BE2C (cell line): ENCODE measurements around the gene LYRM4.

Source experiments
- DNase-seq: peaks from one replicate; pipeline ENCODE4 v3.0.0-alpha.2; 2020
- H3K27me3 ChIP-seq: fragments of 250-450 bp; sonication (Bioruptor Pico); 2 replicates; pipeline ENCODE4 v1.5.1; 2020; ENCODE audit warnings: mild to moderate bottlenecking
- H3K36me3 ChIP-seq: fragments of 250-450 bp; sonication (Bioruptor Pico); 2 replicates; pipeline ENCODE4 v1.5.1; 2020; ENCODE audit warnings: mild to moderate bottlenecking
- H3K4me1 ChIP-seq: fragments of 250-450 bp; sonication (Bioruptor Pico); 2 replicates; pipeline ENCODE4 v1.5.1; 2020
- H3K4me3 ChIP-seq: 2 replicates; pipeline ENCODE4 v1.5.1; 2011; ENCODE audit warnings: low read depth, low read length
- H3K9me3 ChIP-seq: fragments of 250-450 bp; sonication (Bioruptor Pico); 2 replicates; pipeline ENCODE4 v1.5.1; 2020
- TF ChIP-seq, protein P1 (sequence below): IDR thresholded peaks from 2 replicates; pipeline ENCODE4 v1.5.1; 2012; ENCODE audit warnings: mild to moderate bottlenecking, low read depth, low read length

Gene LYRM4

DNA sequence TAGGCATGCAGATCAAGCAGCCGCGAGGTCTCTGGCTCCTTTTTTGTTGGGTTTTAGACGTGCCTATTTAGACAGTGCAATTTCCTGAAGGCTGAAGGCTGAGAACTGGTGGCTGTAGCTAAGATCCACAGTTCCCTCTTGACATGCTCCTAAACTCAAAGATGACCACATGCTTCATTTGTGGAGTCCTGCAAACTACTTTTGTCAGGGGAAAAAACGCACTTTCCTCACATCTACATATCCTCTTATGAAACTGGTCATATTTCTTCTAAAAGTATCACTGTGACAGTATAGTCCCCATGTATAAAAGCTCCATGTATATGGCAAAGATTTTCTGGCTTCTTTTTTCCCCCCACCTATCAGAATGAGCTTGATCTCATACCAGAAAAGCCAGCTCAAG is 30.7 kb downstream of the LYRM4 start:
- TF ChIP-seq, protein P1, sequence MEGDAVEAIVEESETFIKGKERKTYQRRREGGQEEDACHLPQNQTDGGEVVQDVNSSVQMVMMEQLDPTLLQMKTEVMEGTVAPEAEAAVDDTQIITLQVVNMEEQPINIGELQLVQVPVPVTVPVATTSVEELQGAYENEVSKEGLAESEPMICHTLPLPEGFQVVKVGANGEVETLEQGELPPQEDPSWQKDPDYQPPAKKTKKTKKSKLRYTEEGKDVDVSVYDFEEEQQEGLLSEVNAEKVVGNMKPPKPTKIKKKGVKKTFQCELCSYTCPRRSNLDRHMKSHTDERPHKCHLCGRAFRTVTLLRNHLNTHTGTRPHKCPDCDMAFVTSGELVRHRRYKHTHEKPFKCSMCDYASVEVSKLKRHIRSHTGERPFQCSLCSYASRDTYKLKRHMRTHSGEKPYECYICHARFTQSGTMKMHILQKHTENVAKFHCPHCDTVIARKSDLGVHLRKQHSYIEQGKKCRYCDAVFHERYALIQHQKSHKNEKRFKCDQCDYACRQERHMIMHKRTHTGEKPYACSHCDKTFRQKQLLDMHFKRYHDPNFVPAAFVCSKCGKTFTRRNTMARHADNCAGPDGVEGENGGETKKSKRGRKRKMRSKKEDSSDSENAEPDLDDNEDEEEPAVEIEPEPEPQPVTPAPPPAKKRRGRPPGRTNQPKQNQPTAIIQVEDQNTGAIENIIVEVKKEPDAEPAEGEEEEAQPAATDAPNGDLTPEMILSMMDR: no peak
- DNase-seq: no peak

DNA sequence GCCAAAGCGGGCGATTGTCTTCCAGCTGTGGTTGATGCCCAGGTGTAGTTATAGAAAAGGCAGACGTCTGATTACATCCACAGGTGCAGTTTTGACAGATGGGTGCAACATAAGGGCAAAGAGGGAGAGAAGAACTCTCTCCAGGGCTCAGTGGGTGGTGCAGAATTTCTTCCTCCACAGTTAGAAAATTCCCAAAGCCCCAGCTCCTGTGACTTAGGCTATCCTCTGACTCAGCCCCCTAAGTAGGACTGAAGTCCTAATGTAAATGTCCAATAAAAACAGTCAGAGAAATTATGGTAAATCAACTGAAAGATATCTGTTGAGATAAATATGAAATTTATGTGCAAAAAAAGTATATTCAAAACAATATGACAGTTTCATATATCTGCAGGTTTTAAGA is 31.4 kb downstream of the LYRM4 start:
- Histone ChIP-seq H3K4me3 (no peak overlapping the region), H3K27me3 (no peaks in the 10 kb centered on the region), H3K36me3 (no peaks in the 10 kb centered on the region), H3K4me1 (no peaks in the 10 kb centered on the region), H3K9me3 (no peaks in the 10 kb centered on the region)
- TF ChIP-seq, protein P1: no peak
- no peak for DNase-seq

More for the DNA sequence above, 30.7 kb downstream of the LYRM4 start:
- Histone ChIP-seq H3K9me3 (no peaks in the 10 kb centered on the region), H3K4me3 (no peak overlapping the region), H3K4me1 (no peaks in the 10 kb centered on the region), H3K27me3 (no peaks in the 10 kb centered on the region), H3K36me3 (no peaks in the 10 kb centered on the region)

DNA sequence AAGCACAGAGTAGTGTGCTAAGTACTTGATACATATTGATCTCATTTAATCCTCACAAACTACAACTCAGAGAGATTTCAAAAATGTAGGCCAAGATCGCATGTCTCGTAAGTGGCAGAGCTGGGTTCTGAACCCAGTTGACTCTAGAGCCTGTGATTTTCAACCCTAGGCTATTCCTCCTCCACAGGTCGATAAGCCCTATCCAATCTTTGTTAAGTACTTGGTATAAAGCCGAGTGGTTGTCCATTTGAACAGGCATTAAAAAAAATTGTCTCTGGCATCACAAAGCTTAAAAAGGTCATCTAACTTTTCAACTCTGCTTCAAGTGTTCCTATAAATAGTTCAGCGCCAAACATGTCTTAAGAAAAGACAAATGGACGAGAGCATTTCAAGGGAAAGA is 37.4 kb downstream of the LYRM4 start:
- Histone ChIP-seq H3K27me3 (no peaks in the 10 kb centered on the region), H3K4me3 (no peak overlapping the region), H3K9me3 (no peaks in the 10 kb centered on the region), H3K36me3 (peaks cover 5% of the 10 kb centered on the region), H3K4me1 (no peaks in the 10 kb centered on the region)
- TF ChIP-seq, protein P1: no peak
- no peak for DNase-seq

DNA sequence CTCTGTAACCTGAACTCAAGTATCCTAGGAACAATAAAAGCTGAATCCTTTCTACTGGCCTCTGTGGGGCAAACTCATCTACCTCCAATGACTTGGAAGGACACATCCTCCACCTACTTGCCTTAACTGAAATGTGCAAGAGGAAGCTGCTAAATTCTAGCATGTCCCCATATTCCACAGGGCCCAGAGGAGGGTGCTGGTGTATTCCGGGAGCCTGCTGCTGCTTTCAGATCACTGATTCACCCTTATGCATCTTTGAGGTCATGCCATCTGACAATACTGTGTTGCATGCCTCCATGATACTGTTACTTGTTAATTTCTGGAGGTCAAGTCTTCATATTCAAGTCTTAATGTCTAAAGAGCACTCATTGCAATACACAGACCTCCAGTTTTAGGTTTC is 40.3 kb downstream of the LYRM4 start:
- H3K4me1 ChIP-seq: peaks cover 3% of the 10 kb centered on the region; the same call in 1 of the 2 replicates
- no peaks in the 10 kb centered on the region for H3K27me3 ChIP-seq
- TF ChIP-seq, protein P1: no peak
- no peaks in the 10 kb centered on the region for H3K9me3 ChIP-seq
- no peak overlapping the region for H3K4me3 ChIP-seq
- no peak for DNase-seq
- peaks cover 8% of the 10 kb centered on the region for H3K36me3 ChIP-seq

DNA sequence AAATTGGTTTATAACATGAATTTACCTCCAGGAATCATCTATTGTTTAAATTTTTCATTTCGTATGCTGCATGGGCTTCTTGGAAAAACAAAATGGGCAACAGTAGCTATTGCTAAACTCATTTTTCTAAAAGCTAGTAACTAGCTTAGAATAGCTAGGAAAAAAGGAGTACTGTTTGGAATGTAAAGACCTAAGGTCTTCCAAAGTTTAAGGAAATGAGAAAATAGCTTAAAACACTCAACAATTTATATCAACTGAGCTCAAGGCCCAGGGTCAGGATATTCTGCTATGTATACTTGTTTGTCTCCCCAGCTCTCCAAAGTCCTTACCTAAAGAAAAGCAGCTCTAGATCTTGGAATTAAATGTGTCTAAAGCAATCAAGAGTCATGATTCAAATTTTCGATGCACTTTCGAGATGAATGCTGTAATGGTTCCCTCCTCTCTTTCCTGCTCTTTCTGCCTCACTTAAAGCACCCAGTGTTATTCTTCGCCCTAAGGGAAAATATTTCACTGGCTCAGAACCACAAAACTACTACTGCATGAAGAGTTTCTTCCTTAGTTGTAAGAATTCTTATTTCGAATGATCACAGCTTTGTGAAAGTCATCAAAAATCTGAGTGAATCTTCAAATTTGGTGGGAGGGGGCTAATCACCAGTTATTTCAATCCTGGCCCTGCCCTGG is 41.6 kb downstream of the LYRM4 start:
- Histone ChIP-seq H3K4me3 (no peak overlapping the region), H3K27me3 (no peaks in the 10 kb centered on the region), H3K36me3 (peaks cover 10% of the 10 kb centered on the region), H3K9me3 (no peaks in the 10 kb centered on the region), H3K4me1 (peaks cover 3% of the 10 kb centered on the region; the same call in 1 of the 2 replicates)
- TF ChIP-seq, protein P1: no peak
- no peak for DNase-seq

DNA sequence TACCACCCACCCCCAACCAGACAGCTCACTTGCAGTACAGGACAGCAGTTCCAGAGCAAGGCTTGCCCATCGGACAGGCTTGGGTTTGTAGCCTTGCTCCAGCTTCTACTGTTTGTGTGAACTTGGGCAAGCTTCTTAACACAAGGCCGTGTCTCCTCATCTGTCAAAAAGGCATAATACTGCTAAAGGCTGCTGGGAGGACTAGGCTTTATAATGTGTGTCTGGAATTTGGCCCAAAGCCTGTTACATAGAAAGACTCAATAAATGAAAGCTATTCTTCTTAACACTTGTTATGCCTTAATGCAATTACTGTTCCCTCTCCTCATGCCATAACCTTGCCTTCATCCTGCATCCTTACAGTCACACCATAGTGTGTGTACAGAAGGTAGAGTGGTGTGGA is 43.4 kb downstream of the LYRM4 start:
- Histone ChIP-seq H3K4me1 (peaks cover 10% of the 10 kb centered on the region), H3K27me3 (no peaks in the 10 kb centered on the region), H3K36me3 (peaks cover 18% of the 10 kb centered on the region), H3K4me3 (no peak overlapping the region), H3K9me3 (no peaks in the 10 kb centered on the region)
- TF ChIP-seq, protein P1: no peak
- no peak for DNase-seq
